GM04503 (cell line): ENCODE results near the gene MAN2B1.
"Not testable (repeated sequence)": the region's sequence is repeated elsewhere in the genome, so short reads cannot be mapped to it uniquely, and the experiment has no call there.

ENCODE experiments used
- DNase-seq: peaks from one replicate; pipeline ENCODE4 v3.0.0-alpha.2; 2012; ENCODE audit warnings: low read depth

The MAN2B1 gene

GRCh38 chr19:12666265-12667048 is at the start of gene MAN2B1, which contains the start of gene WDR83:
TSS of gene MAN2B1 (minus strand) at chr19:12666742. CDS start at chr19:12666701, 41 bp downstream.
TSS of gene WDR83 (plus strand) at chr19:12666807. CDS start at chr19:12669791, 2,984 bp downstream.
- DNase-seq: no peak

- DNase-seq: no peak
These were observed 49.4 kb upstream of the MAN2B1 start for GRCh38 chr19:12715929-12716328.

DNA sequence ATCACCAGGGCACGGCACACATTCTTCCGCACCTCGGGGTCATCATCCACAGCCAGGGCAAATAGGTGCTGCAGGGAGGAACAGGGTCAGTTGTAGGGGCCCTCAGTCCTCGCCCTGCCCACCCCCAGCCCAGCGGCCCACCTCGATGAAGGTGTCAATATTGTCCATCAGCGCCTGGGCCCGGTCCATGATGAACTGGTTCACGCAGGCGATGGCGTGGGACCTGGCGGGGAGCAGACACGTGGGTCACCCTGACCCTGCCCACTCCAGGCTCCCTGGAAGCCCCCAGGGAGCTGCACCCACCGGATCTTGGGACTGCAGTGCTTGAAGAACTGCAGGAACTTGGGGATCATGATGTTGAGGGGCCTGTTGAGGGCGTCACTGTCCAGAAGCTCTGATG is 48.6 kb upstream of the MAN2B1 start:
- DNase-seq: no peak

- DNase-seq: not testable (repeated sequence)
These were observed 46.8 kb upstream of the MAN2B1 start for GRCh38 chr19:12713304-12713703.

GRCh38 chr19:12712077-12712476 is 45.5 kb upstream of the MAN2B1 start:
- not testable (repeated sequence) for DNase-seq

GRCh38 chr19:12711187-12711586 is 44.6 kb upstream of the MAN2B1 start:
- no peak for DNase-seq

GRCh38 chr19:12708641-12709040 is 42.1 kb upstream of the MAN2B1 start:
- no peak for DNase-seq

- DNase-seq: no peak
These were observed 39.8 kb upstream of the MAN2B1 start for GRCh38 chr19:12706332-12706718.

GRCh38 chr19:12705654-12706331 is 39.3 kb upstream of the MAN2B1 start:
- no peak for DNase-seq

DNA sequence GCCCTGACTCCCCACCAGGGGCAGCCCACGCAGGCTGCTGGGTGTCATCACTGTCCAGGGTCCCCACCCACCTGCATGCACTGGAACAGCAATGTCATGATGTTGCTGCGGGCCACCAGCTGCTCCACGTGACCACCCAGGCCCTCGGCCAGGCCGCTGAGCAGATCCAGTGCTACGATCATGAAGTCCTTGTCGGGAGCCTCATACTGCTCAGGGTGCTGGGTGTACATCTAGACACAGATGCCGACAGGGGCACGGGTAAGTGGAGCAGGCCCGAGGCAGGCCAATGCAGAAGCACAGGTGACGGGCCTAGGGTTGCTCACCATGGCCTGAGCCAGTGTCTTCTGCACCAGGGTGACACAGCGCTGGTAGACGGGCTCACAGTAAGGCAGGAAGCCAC is 38.6 kb upstream of the MAN2B1 start:
- DNase-seq: no peak

GRCh38 chr19:12703046-12703445 is 36.5 kb upstream of the MAN2B1 start:
- DNase-seq: no peak

- no peak for DNase-seq
These were observed 35.2 kb upstream of the MAN2B1 start for GRCh38 chr19:12701596-12702282.

GRCh38 chr19:12698138-12698537 is 31.6 kb upstream of the MAN2B1 start:
- no peak for DNase-seq

DNA sequence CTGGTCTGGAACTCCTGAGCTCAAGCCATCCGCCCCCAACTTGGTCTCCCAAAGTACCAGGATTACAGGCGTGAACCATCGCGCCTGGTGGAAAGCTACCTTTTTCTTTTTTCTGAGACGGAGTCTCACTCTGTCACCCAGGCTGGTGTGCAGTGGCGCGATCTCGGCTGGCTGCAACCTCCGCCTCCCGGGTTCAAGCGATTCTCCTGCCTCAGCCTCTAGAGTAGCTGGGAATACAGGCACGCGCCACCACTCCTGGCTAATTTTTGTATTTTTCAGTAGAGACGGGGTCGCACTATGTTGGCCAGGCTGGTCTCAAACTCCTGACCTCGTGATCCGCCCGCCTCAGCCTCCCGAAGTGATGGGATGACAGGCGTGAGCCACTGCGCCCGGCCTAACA is 30.9 kb upstream of the MAN2B1 start:
- not testable (repeated sequence) for DNase-seq

GRCh38 chr19:12696366-12697335 is 30.1 kb upstream of the MAN2B1 start, which contains the start of gene FBXW9:
TSS of gene FBXW9 (minus strand) at chr19:12696631. CDS start at chr19:12696581, 50 bp downstream.
- DNase-seq: peak; percentile 64

DNA sequence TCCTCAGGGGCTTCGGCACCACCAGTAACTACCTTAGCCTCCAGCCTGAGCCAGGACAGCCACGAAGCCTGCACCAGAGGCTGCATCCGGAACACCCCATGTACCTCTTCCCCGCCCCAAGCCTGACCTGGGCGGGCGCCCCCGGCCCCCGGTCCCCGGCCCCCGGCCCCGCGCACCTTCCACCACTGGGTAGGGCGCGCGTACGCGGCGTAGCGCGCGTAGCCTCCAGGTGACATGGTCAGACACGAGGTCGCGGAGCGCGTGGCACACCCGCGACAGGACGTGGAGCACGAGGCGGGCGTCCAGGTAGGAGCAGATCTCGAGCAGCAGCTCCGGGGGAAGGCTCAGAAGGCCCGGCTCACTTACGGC is 29.4 kb upstream of the MAN2B1 start:
- DNase-seq: no peak

DNA sequence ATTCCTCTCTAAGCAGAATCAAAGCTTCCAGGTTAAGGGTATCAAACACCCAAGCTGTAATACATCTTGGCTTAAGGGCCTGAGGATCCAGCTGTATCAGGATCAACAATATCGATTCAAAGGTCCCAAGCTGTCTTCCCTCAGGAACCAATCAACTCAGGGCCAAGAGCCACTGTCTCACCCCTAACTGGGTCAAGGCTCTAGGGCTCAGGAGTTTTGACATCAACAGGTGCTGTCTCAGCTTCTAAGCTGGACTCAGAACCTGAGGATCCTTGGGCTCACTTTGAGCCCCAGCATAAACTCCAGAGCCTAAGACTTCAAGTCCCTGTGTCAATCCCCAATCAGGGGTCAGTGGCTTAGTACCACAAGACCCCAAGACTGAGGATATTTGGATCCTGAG is 29.0 kb upstream of the MAN2B1 start:
- DNase-seq: no peak

- DNase-seq: no peak
These were observed 28.6 kb upstream of the MAN2B1 start for GRCh38 chr19:12695096-12695495.

- no peak for DNase-seq
These were observed 28.1 kb upstream of the MAN2B1 start for GRCh38 chr19:12694641-12695040.

DNA sequence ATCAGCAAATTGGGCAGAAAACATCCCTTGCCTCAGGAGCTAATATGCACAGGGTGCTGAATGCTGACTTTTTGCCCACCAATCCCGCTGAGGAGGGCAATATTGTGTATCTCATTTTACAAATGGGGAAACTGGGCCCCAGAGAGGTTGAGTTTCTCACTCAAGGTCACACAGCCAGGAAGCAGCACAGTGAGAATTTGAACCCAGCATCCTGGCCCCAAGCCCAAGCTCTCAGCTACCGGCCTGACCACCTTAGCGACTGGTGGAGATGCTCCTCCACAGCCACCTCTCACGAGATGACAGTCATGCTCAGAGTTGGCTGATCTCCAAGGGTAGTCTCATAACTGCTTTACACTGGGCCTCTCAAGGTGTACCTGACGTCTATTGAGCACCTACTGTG is 26.4 kb upstream of the MAN2B1 start:
- DNase-seq: no peak

- no peak for DNase-seq
These were observed 23.2 kb upstream of the MAN2B1 start for GRCh38 chr19:12689581-12690216.
